ENCODE measurements around the gene RAB4B.
A peak's percentile ranks its signal among the peaks of the same experiment; 100 is the strongest.

RAB4B gene

DNA sequence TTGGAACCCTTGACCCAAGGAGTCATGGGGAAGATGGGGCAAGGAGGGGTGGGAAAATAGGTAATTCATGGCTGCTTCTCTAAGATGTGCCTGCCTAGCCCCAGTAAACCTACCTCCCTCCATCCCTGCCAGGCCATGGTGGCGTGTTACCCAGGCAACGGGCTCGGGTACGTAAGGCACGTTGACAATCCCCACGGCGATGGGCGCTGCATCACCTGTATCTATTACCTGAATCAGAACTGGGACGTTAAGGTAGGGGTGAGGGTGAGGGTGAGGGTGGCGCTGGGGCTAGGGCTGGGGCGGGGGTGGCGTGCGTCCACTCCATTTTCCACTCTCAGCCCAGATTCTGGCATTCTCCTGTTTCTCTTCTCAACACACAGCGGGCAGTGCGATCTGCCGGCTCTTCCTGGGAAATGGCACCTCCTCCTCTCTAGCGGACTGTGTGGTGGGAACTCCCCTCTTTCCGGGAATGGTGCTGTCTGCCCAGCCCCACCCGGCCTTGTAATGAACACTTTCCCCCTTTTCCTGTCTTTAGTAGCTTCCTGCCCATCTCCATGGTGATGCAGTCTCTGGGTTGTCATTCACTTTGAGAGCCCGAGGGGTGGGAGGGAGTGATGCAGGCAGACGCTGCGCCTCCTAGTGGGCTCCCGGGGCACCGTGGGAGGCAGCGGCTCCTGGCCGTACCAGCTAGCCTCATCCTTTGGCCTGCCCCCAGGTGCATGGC is 28.5 kb downstream of the RAB4B start (continued):
- TF ChIP-seq HOXD13 (CRISPR knock-in tag; IDR thresholded peaks at IDR 0.05; ENCODE audit: borderline replicate concordance) (no peak), ZNF391 (tag by site-specific recombination; IDR thresholded peaks at IDR 0.05; ENCODE audit: borderline replicate concordance, low read depth) (peak; percentile 40; the same call in 1 of the 2 replicates), HOXC10 (CRISPR knock-in tag; IDR thresholded peaks at IDR 0.05) (no peak), ZNF624 (tag by site-specific recombination; IDR thresholded peaks at IDR 0.05) (no peak), ZNF37A (tag by site-specific recombination; IDR thresholded peaks at IDR 0.05) (no peak), ZNF239 (tag by site-specific recombination; IDR thresholded peaks at IDR 0.05) (no peak), YY1 (tag by site-specific recombination; IDR thresholded peaks at IDR 0.05) (no peak; the same call in 1 of the 2 replicates), EGR2 (tag by site-specific recombination; IDR thresholded peaks at IDR 0.05; ENCODE audit: low read depth) (peak; percentile 81), ZNF266 (tag by site-specific recombination; IDR thresholded peaks at IDR 0.05; ENCODE audit: low read depth) (no peak), ZNF837 (tag by site-specific recombination; IDR thresholded peaks at IDR 0.05) (no peak), MYNN (tag by site-specific recombination; IDR thresholded peaks at IDR 0.05; ENCODE audit: borderline replicate concordance) (no peak; the same call in 1 of the 2 replicates), ZNF140 (tag by site-specific recombination; IDR thresholded peaks at IDR 0.05) (no peak), ZNF211 (tag by site-specific recombination; IDR thresholded peaks at IDR 0.05; ENCODE audit: low read depth) (no peak), ZFHX2 (tag by site-specific recombination; conservative IDR thresholded peaks at IDR 0.05) (peak; percentile 88), GLI2 (tag by site-specific recombination; IDR thresholded peaks at IDR 0.05; ENCODE audit: borderline replicate concordance, low read depth) (no peak), ZNF610 (tag by site-specific recombination; IDR thresholded peaks at IDR 0.05; ENCODE audit: borderline replicate concordance) (peak; percentile 81; the same call in 1 of the 2 replicates), SALL2 (tag by site-specific recombination; IDR thresholded peaks at IDR 0.05; ENCODE audit: borderline replicate concordance) (no peak), KLF8 (tag by site-specific recombination; IDR thresholded peaks at IDR 0.05) (peak; percentile 92), ZNF175 (tag by site-specific recombination; IDR thresholded peaks at IDR 0.05) (no peak), ZEB2 (tag by site-specific recombination; IDR thresholded peaks at IDR 0.05) (peak; percentile 81), ZNF354C (tag by site-specific recombination; IDR thresholded peaks at IDR 0.05; ENCODE audit: borderline replicate concordance, low read depth) (no peak), ZNF670 (tag by site-specific recombination; IDR thresholded peaks at IDR 0.05; ENCODE audit: low read depth) (no peak), KLF1 (tag by site-specific recombination; IDR thresholded peaks at IDR 0.05) (peak; percentile 96)
- TF ChIP-seq, protein P1, sequence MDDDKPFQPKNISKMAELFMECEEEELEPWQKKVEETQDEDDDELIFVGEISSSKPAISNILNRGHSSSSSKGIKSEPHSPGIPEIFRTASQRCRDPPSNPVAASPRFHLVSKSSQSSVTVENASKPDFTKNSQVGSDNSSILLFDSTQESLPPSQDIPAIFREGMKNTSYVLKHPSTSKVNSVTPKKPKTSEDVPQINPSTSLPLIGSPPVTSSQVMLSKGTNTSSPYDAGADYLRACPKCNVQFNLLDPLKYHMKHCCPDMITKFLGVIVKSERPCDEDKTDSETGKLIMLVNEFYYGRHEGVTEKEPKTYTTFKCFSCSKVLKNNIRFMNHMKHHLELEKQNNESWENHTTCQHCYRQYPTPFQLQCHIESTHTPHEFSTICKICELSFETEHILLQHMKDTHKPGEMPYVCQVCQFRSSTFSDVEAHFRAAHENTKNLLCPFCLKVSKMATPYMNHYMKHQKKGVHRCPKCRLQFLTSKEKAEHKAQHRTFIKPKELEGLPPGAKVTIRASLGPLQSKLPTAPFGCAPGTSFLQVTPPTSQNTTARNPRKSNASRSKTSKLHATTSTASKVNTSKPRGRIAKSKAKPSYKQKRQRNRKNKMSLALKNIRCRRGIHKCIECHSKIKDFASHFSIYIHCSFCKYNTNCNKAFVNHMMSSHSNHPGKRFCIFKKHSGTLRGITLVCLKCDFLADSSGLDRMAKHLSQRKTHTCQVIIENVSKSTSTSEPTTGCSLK (tag by site-specific recombination; IDR thresholded peaks at IDR 0.05), result no peak
- TF ChIP-seq, protein P2, sequence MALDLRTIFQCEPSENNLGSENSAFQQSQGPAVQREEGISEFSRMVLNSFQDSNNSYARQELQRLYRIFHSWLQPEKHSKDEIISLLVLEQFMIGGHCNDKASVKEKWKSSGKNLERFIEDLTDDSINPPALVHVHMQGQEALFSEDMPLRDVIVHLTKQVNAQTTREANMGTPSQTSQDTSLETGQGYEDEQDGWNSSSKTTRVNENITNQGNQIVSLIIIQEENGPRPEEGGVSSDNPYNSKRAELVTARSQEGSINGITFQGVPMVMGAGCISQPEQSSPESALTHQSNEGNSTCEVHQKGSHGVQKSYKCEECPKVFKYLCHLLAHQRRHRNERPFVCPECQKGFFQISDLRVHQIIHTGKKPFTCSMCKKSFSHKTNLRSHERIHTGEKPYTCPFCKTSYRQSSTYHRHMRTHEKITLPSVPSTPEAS (tag by site-specific recombination; IDR thresholded peaks at IDR 0.05), result no peak
- TF ChIP-seq, protein P3, sequence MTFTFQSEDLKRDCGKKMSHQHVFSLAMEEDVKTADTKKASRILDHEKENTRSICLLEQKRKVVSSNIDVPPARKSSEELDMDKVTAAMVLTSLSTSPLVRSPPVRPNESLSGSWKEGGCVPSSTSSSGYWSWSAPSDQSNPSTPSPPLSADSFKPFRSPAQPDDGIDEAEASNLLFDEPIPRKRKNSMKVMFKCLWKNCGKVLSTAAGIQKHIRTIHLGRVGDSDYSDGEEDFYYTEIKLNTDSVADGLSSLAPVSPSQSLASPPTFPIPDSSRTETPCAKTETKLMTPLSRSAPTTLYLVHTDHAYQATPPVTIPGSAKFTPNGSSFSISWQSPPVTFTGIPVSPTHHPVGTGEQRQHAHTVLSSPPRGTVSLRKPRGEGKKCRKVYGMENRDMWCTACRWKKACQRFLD (tag by site-specific recombination; IDR thresholded peaks at IDR 0.05), result no peak
- TF ChIP-seq, protein P4, sequence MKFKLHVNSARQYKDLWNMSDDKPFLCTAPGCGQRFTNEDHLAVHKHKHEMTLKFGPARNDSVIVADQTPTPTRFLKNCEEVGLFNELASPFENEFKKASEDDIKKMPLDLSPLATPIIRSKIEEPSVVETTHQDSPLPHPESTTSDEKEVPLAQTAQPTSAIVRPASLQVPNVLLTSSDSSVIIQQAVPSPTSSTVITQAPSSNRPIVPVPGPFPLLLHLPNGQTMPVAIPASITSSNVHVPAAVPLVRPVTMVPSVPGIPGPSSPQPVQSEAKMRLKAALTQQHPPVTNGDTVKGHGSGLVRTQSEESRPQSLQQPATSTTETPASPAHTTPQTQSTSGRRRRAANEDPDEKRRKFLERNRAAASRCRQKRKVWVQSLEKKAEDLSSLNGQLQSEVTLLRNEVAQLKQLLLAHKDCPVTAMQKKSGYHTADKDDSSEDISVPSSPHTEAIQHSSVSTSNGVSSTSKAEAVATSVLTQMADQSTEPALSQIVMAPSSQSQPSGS (tag by site-specific recombination; IDR thresholded peaks at IDR 0.05; ENCODE audit: low read depth), result peak; percentile 10; the same call in 1 of the 2 replicates
- TF ChIP-seq, protein P5, sequence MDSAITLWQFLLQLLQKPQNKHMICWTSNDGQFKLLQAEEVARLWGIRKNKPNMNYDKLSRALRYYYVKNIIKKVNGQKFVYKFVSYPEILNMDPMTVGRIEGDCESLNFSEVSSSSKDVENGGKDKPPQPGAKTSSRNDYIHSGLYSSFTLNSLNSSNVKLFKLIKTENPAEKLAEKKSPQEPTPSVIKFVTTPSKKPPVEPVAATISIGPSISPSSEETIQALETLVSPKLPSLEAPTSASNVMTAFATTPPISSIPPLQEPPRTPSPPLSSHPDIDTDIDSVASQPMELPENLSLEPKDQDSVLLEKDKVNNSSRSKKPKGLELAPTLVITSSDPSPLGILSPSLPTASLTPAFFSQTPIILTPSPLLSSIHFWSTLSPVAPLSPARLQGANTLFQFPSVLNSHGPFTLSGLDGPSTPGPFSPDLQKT (IDR thresholded peaks at IDR 0.05; ENCODE audit: borderline replicate concordance, low read depth, low read length), result no peak
- TF ChIP-seq, protein P6, sequence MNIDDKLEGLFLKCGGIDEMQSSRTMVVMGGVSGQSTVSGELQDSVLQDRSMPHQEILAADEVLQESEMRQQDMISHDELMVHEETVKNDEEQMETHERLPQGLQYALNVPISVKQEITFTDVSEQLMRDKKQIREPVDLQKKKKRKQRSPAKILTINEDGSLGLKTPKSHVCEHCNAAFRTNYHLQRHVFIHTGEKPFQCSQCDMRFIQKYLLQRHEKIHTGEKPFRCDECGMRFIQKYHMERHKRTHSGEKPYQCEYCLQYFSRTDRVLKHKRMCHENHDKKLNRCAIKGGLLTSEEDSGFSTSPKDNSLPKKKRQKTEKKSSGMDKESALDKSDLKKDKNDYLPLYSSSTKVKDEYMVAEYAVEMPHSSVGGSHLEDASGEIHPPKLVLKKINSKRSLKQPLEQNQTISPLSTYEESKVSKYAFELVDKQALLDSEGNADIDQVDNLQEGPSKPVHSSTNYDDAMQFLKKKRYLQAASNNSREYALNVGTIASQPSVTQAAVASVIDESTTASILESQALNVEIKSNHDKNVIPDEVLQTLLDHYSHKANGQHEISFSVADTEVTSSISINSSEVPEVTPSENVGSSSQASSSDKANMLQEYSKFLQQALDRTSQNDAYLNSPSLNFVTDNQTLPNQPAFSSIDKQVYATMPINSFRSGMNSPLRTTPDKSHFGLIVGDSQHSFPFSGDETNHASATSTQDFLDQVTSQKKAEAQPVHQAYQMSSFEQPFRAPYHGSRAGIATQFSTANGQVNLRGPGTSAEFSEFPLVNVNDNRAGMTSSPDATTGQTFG (tag by site-specific recombination; IDR thresholded peaks at IDR 0.05; ENCODE audit: borderline replicate concordance), result no peak
